Renal cortex interstitium (tissue), 11 donors: ENCODE results near the gene TPSG1. TPM values are rescaled to one million over a fixed set of nuclear protein-coding genes. Genes with fewer than 3 reads are reported as not detected.
"Not testable (repeated sequence)": the region's sequence is repeated elsewhere in the genome, so short reads cannot be mapped to it uniquely, and the experiment has no call there.

Source experiments
- DNase-seq, 11 donors: peaks; one replicate each; pipeline ENCODE4 v3.0.0-alpha.2; 2013; ENCODE audit warnings: low read depth in 9 of 11, low spot score in 4 of 11; ENCODE audit errors: extremely low read depth in 1 of 11
- polyA plus RNA-seq, 3 donors: library from polyadenylated mRNA; unstranded; fragments of 120-200 nt; gene quantifications; one replicate each; pipeline ENCODE4 v1.2.1, GENCODE V29; 2013; ENCODE audit not compliant: insufficient read length in 3 of 3

TPSG1 gene
- polyA plus RNA-seq, 3 donors = 1.1 to 1.7 (median 1.1) TPM

DNA sequence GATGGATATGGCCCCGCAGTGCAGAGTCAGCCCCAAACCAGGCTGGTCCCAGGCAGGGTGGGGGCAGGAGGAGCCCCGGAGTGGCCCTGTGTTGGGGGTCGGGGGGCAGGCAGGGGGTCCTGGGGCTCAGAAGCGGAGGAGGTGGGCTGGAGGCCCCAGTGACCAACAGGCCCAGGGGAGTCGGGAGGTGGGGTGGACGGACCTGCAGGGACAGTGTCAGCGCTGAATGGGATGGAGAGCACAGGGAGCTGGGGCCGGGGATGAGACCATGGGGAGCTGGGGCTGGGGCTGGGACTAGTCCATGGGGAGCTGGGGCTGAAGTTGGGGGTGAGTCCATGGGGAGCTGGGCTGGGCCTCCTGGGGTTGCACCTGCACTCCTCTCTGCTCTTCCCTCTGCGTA lies 14.5 kb upstream of the TPSG1 start:
- DNase-seq = not testable (repeated sequence)

DNA sequence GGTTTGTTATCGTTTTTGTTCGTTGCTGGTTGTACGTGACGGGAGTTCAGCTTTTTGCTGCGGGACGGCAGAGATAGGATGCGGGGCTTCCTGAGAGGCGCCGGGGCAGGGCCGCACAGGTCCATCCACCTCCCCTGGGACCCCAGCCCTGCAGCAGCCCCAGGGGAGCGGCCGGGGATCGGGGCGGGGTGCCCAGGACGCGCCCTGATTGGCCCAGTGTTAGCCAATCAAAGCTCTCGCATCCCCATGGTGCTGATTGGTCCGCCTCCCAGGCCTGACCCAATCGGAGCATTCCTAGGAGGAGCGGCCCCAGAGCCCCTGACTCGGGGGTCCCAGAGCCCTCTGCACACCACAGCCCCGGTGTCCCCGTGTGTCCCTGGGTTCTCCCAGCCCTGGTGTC lies 13.8 kb upstream of the TPSG1 start:
- not testable (repeated sequence) for DNase-seq

DNA sequence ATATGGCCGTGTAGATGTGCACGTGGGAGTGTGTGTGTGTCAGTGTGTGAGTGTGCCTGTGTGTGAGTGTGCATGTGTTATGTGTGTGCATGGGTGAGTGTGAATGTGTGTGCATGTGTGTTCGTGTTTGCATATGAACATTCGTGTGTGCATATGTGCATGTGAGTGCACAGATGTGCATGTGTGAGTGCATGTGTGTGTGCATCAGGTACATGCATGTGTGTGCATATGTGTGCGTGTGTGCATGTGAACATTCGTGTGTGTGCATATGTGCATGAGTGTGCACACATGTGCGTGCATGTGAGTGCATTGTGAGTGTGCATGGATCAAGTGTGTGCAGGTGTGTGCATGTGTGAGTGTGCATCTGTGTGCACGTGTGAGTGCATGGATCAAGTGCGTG lies 12.9 kb upstream of the TPSG1 start:
- DNase-seq = no peak

DNA sequence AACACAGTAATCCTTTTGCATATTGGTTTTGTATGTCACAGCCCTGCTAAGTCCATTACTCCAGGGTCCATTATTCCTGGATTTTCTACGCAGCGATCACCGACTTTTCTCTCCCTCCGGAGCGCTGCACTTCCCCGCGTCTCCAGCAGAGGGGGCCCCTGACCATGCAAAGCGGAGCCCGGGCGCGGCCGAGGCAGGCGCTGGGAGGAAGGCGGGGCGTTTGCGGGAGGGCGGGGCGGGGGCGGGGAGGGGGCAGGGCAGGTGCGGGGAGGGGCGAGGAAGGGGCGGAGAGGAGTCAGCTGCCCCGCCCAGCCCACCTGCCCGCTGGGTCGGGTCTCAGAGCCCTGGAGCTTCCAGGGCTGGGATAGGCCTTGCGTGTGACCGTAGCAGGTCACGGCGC lies 11.6 kb upstream of the TPSG1 start:
- DNase-seq = not testable (repeated sequence)

DNA sequence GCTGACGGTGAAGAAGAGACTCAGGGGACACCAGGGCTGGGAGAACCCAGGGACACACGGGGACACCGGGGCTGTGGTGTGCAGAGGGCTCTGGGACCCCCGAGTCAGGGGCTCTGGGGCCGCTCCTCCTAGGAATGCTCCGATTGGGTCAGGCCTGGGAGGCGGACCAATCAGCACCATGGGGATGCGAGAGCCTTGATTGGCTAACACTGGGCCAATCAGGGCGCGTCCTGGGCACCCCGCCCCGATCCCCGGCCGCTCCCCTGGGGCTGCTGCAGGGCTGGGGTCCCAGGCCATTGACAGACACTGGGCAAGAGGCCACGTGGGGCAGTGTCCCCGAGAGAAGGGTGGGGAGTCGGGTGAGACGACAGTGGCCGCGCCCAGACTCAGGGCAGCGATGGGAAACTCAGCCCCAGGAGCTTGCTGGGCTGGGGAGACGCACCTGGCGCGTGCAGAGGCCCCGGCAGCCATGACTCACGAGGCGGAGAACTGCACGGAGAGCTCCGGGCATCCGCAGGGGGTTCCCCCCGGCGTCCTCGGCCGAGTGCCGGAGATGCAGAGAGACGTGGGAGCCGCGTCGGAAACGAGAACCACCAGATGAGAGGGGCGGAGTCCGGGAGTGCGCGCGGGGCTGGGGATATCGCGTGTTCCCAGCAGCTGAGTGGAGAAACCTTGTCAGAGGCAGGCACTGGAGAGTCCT lies 7.1 kb upstream of the TPSG1 start:
- DNase-seq = not testable (repeated sequence)

DNA sequence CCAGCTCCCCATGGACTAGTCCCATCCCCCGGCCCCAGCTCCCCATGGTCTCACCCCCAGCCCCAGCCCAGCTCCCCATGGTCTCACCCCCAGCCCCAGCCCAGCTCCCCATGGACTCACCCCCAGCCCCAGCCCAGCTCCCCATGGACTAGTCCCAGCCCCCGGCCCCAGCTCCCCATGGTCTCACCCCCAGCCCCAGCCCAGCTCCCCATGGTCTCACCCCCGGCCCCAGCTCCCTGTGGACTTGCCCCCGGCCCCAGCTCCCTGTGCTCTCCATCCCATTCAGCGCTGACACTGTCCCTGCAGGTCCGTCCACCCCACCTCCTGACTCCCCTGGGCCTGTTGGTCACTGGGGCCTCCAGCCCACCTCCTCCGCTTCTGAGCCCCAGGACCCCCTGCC lies 6.2 kb upstream of the TPSG1 start:
- DNase-seq = not testable (repeated sequence)

DNA sequence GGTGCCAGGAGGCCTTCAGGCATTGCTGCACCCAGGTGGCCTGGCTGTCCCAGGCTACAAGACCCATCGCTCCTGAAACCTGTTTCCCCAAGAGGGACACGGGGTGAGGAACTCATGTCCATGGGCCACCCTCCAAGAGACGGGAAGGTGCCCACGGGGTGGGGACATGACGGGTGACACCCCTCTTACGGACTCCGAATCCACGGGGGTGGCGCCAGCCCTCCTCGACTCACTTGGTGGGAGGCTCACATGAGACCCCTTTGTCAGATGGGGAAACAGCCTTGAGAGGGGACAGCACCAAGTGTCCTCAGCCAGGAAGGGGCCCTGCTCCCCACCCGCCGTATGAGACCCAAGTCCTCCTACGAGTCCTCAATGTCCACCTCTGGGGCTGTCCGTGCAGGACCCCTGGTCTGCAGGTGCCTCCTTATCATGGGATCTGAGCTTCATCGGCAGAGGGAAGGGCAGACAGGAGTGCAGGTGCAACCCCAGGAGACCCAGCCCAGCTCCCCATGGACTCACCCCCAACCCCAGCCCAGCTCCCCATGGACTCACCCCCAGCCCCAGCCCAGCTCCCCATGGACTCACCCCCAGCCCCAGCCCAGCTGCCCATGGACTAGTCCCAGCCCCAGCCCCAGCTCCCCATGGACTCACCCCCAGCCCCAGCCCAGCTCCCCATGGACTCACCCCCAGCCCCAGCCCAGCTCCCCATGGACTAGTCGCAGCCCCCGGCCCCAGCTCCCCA lies 5.6 kb upstream of the TPSG1 start:
- not testable (repeated sequence) for DNase-seq

DNA sequence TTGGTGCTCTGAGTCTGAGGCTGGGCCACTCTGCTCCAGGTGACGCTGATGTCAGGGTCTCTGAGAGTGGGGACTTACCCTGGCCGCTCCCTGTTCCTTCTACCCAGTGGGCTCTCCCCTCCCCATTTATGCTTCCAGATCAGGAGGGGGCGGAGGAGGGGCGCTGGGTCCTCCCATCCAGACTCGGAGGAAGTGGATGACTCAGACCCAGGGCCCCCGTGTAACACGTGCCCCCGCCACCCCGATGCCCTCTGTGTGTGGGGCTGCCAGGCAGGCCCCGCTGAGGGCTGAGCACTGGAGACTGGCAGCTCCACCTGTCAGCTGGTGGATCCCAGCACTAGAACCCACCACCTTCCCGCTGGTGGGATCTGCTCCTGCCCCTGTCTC lies 5.0 kb upstream of the TPSG1 start, which contains the start of gene TPSB2:
TPSB2 (minus strand) TSS at position 101 of the 387 bp plus-strand sequence. CDS start 233 bp downstream, outside the sequence.
- not testable (repeated sequence) for DNase-seq

DNA sequence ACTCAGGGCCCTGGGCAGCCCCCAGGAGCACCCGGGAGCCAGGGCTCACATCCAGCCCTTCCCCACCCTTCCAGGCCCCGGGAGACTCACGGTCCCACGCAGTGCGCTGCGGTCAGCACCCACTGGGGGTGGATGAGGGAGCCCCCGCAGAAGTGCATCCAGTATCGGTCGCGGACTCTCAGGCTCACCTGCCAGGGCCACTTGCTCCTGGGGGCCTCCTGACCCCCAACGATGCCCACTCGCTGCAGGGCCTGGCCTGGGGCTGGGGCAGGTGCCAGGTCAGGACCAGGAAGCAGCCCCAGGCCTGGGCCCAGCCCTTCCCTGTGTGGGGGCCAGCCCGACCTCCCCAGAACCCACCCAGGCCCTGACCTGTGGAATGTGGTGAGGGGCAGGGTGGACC lies 4.4 kb upstream of the TPSG1 start:
- DNase-seq = not testable (repeated sequence)

DNA sequence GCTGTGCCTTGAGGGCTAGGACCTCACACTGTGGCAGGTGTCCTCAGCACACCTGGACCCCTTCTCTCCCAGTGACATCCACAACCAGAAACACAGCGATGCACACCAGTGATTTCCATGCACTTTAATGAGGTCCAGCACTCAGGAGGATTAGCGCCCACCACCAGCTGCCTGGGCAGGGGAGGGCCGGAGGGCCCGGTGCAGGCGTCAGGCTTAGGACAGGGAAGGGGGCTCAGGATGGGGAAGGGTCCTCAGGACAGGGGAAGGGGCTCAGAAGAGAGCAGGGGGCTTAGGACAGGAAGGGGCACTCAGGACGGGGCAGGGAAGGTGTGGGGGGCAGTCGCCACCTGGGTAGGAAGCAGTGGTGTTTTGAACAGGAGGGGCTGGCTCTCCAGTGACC lies 3.2 kb upstream of the TPSG1 start:
- DNase-seq = not testable (repeated sequence)

DNA sequence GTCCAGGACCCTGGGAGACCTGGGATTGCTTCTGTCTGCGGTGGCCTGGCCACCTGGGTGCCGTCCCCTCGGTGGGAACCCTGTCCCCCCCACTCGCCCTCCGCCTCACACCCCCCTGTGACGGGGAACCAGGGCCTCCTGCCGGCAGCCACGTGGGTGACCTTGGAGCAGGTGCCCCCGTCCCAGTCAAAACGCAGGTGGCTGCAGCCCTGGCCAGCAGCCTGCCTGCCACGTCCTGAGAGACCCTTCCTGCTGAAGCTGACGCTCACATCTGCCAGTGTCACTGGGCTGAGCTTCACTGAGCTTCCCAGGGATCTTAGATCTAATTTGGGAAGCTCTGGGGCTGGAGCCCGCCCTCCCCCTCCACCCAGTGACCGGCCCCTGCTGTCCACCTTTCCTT lies 1.6 kb upstream of the TPSG1 start:
- DNase-seq = not testable (repeated sequence)

DNA sequence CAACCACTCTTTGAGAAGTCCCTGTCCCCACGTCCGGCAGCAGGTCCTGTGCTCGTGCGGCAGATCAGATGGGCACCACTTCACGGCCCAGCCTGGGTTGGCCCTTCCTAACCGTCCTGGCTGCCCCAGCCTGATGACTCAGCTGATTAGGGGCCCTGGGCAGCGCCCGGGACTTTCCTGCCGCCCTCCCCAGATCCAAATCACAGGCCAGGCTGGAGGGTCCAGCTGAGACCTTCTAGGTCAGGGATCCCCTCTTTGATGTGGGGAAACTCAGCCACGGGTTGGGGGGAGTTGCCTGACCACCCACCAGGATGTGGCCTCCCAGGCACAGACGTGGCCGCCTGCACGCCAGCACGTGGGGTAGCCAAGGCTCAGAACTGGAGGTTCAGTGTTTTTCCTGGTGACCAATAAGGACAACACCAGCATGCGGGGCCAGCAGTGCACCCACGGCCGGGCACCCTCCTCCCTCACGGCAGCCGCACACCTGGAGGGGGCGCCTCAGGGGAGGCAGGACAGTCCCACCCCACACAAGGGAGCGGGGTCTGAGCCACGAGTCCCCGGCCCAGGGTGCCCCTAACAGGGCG lies 752 bp upstream of the TPSG1 start:
- DNase-seq = not testable (repeated sequence)

DNA sequence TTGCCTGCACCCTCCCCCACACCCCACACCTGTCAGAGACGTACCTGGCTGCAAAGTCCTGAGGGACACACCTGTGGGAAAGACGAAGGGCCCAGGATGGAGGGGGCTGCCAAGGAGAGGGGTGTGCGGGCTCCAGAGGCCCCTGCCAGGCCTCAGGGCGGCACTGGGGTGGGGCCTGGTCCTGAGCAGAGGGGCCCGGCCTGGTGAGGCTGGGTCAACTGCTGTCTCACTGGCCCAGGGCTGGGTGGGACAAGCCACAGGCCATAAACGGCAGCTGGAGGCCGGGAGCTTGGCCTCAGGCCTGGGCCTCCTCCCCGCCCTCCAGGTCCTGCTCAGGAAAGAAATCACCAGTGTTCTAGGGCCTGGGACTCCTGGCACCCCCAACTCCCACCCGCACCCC lies 510 bp downstream of the TPSG1 start:
- DNase-seq = no peak

DNA sequence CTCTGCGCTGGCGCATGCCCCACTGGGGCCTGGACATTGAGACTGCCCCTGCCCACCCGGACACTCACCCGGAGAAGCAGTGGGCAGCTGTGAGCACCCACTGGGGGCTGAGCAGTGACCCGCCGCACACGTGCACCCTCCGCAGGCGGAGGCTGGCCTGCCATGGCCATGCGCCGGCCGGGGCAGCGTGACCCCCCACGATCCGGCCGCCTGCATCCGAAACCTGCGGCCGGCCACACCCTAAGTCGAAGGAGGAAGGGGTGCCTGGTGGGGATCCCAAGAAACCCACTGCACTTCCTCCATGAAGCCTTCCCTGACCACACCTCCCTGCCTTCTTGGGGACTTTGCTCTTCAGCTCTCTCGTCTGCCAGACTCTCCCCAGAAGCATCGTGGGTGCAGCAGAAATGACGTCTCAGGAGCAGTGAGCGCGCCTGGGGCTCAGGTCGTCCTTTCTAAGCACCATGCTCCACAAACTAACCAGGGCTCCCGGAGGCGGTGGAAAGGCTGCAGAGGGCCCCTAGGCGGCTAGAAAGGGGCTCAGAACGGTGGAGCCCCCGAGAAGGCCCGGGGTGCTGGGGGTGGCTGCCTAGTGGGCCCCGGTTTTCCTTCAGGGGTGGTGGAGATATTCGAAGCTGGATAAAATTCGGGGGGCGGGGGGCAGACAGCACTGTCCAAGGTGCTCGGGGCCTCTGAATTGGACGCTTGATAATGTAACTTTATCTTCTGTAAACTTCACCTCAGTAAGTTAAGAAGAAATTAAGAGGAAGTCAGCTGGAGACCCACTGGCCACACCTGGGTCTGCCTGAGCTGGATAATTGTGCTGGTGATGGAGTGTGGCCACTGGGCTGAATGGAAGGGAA lies 1.5 kb downstream of the TPSG1 start:
- no peak for DNase-seq

DNA sequence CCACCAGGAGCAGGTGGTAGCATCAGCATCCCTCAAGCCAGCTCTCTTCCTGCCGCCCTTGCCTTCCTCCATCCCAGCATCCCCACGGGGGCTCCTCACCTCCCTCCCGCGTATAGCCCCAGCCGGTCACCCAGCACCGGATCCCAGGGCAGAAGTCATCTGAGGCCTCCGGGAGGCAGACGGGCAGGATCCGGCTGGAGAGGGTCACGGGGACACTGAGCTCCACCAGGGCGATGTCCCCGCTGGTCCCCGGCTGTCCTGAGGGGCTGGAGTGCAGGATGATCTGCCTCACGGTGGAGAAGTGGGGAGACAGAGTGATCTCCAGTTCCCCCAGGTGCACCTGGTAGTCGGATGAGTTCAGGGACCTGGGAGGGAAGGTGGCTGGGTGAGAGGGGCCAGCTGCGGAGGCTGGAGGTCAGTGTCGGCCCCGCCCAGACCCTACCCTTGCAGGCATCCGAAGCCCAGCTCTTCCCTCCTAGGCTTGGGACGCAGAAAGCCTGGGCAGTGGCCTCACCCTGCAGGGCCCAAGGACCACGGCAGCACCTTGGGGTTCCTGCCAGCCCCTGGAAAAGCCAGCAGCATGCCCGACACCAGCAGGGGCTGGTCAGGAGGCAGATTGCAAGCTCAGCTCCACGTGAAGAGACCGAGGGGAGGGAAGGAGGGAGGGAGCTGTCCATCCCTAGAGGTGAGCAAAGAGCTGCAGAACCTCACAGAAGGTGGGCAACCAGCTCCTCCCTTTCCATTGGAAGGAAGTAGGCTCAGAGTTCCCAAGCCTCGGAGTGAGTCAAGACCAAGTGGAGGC lies 2.3 kb downstream of the TPSG1 start:
- no peak for DNase-seq

DNA sequence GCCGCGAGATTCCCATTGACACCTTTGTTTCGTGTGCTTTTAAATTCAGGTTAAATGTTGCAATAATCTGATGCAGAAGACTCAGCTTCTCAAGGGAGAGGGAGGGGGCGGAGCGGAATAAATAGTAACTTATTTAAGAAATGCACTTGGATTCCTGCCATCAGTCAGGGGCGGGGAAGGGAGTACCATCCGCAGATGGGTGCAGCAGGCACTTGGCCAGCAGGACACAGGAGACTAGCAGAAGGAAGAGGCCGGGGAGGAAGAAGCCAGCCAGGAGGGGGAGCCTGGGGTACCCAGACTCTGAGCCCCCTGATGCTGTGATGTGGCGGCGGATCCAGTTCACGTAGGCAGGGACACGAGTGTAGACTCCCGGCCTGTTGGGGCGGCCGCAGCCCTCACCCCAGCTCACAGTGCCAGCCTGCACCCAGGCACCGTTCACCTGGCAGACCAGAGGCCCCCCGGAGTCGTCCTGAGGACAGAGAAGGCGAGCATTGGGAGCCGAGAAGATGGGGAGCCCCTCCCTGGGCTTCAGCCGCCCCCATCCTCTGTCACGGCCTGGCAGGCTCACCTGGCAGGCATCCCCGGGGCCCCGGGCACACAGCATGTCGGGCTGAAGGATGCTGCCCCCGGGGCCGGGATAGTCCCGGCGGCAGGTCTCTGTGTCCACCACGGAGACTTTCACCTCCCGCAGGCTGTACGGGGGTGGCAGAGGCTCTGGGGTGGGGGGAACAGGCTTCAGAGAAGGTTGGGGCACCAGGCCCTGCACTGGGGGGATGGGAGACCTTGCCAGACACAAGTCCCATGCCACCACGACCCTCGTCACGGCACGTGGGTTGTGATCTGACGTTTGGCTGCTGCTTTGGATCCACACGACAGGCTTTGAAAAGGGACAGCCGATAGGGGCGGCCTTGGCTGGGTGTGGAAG lies 3.2 kb downstream of the TPSG1 start:
- DNase-seq = no peak

DNA sequence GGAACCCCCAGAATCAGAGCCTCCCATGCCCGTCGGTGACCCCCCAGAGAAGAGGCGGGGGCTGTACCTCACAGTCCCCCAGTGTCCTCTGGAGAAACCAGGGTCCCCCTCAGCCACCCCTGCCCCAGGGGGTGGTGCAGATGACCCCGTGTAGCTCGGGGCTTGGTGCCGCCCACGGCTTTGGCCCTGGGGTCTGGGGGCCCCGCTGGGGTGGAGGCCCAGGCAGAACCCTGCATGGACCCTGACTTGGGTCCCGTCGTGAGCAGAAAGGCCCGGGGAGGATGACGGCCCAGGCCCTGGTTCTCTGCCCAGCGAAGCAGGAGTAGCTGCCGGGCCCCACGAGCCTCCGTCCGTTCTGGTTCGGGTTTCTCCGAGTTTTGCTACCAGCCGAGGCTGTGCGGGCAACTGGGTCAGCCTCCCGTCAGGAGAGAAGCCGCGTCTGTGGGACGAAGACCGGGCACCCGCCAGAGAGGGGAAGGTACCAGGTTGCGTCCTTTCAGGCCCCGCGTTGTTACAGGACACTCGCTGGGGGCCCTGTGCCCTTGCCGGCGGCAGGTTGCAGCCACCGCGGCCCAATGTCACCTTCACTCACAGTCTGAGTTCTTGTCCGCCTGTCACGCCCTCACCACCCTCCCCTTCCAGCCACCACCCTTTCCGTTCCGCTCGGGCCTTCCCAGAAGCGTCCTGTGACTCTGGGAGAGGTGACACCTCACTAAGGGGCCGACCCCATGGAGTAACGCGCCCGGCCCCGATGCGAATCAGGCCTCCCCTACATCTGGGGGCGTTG lies 4.0 kb downstream of the TPSG1 start:
- no peak for DNase-seq
